ENCODE measurements around the gene LCNL1.

DNA sequence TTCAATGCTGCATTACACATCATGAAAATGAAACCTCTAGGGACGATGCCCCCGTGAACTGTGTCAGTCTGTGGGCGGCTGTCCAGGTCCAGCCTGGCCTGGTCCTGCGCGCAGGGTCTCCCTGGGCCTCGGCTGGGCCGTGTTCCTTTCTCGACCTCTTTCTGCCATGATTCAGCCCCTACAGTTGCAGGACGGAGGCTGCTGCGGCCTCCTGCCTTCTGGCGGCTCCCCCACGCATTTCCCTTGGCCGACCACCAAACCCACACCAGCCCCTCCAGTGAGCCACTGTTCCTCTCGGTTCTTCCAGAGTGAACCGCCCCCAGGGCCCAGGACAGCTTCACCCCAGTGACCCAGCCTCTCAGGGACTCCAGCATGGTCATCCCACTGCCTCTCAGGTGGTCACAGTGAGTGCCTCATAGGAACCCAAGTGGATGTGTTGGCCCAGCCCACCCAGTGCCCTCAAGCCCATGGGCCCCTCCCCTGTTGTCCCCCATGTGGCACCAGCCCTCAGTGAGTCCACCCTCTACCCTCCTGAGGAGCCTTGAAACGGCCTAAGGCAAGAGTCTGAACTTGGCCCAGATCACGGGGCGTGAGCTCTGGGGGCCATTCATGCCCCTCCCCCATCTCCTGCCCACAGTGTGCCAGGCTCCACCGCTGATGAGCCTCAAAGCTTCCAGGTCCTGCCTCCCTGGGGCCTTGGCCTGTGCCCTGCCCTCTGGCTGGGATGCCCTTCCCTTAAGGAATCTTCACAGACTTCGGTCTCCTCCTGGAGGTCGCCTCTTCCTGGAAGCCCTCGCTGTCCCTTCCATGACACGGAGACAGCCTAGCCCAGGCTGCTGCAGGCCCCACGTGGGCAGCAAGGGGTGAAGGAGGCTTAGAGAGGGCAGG, 23.6 kb downstream of the LCNL1 start:
- TF ChIP-seq, protein P1, sequence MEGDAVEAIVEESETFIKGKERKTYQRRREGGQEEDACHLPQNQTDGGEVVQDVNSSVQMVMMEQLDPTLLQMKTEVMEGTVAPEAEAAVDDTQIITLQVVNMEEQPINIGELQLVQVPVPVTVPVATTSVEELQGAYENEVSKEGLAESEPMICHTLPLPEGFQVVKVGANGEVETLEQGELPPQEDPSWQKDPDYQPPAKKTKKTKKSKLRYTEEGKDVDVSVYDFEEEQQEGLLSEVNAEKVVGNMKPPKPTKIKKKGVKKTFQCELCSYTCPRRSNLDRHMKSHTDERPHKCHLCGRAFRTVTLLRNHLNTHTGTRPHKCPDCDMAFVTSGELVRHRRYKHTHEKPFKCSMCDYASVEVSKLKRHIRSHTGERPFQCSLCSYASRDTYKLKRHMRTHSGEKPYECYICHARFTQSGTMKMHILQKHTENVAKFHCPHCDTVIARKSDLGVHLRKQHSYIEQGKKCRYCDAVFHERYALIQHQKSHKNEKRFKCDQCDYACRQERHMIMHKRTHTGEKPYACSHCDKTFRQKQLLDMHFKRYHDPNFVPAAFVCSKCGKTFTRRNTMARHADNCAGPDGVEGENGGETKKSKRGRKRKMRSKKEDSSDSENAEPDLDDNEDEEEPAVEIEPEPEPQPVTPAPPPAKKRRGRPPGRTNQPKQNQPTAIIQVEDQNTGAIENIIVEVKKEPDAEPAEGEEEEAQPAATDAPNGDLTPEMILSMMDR (conservative IDR thresholded peaks at IDR 0.05; ENCODE audit: low read depth, low read length), result no peak
- no peak for TF ChIP-seq EZH2 (IDR thresholded peaks at IDR 0.05; ENCODE audit: borderline replicate concordance, low read depth, low read length, poor library complexity, severe bottlenecking)

Data from A673 (cell line).